Measurements from ENCODE around the gene SUFU. TPM values are rescaled to one million over a fixed set of nuclear protein-coding genes. Genes with fewer than 3 reads are reported as not detected.

Gene SUFU
- total and polyA plus RNA-seq, 2 of the 13 experiments (the other 11 are each of a cell fraction or from before 2014, with no cell fraction given): 2.9 to 5.5 TPM

GRCh38 chr10:102597131-102597991 is 93.6 kb downstream of the SUFU start (continued):
- TF ChIP-seq ZFP82 (CRISPR knock-in tag; IDR thresholded peaks at IDR 0.05; ENCODE audit: borderline replicate concordance): peak; percentile 70; the same call in 1 of the 2 replicates
- no peak for TF ChIP-seq ZSCAN30 (CRISPR knock-in tag; IDR thresholded peaks at IDR 0.05)
- TF ChIP-seq MNT (IDR thresholded peaks at IDR 0.05): no peak
- TF ChIP-seq MTA3 (CRISPR knock-in tag; IDR thresholded peaks at IDR 0.05): no peak
- TF ChIP-seq ZNF414 (CRISPR knock-in tag; IDR thresholded peaks at IDR 0.05): 0 out of 2 replicates have a peak, but pooled peaks have one; percentile 32
- no peak; the same call in 1 of the 2 replicates for TF ChIP-seq ZNF225 (CRISPR knock-in tag; IDR thresholded peaks at IDR 0.05)
- TF ChIP-seq AHR (CRISPR knock-in tag; IDR thresholded peaks at IDR 0.05): no peak
- 0 out of 2 replicates have a peak, but pooled peaks have one; percentile 67 for TF ChIP-seq ETV6 (CRISPR knock-in tag; conservative IDR thresholded peaks at IDR 0.05)
- no peak for TF ChIP-seq GABPA (IDR thresholded peaks at IDR 0.05; ENCODE audit: low read depth, low read length)
- peak; percentile 56; the same call in 1 of the 2 replicates for TF ChIP-seq GABPA (CRISPR knock-in tag; IDR thresholded peaks at IDR 0.05; ENCODE audit: low read depth)
- TF ChIP-seq RBAK (CRISPR knock-in tag; IDR thresholded peaks at IDR 0.05): no peak
- TF ChIP-seq MIER3 (CRISPR knock-in tag; IDR thresholded peaks at IDR 0.05; ENCODE audit: borderline replicate concordance): peak; percentile 91; the same call in 1 of the 2 replicates
- 0 out of 2 replicates have a peak, but pooled peaks have one; percentile 54 for TF ChIP-seq ZFP36L1 (CRISPR knock-in tag; IDR thresholded peaks at IDR 0.05)
- TF ChIP-seq KLF12 (CRISPR knock-in tag; IDR thresholded peaks at IDR 0.05; ENCODE audit: borderline replicate concordance): peak; percentile 80; the same call in 1 of the 2 replicates
- peak; percentile 59; the same call in 1 of the 2 replicates for TF ChIP-seq PITX1 (CRISPR knock-in tag; IDR thresholded peaks at IDR 0.05)
- TF ChIP-seq EED (CRISPR knock-in tag; IDR thresholded peaks at IDR 0.05): no peak
- TF ChIP-seq ZBTB42 (CRISPR knock-in tag; IDR thresholded peaks at IDR 0.05): no peak
- TF ChIP-seq NCOA1 (CRISPR knock-in tag; IDR thresholded peaks at IDR 0.05): 0 out of 2 replicates have a peak, but pooled peaks have one; percentile 55
- no peak for TF ChIP-seq ZNF326 (CRISPR knock-in tag; IDR thresholded peaks at IDR 0.05; ENCODE audit: borderline replicate concordance)
- TF ChIP-seq ZNF207 (IDR thresholded peaks at IDR 0.05; ENCODE audit: borderline replicate concordance): no peak
- TF ChIP-seq MIER2 (CRISPR knock-in tag; IDR thresholded peaks at IDR 0.05): peak; percentile 71; the same call in 1 of the 2 replicates
- TF ChIP-seq MED13 (CRISPR knock-in tag; IDR thresholded peaks at IDR 0.05): no peak
- TF ChIP-seq ZNF121 (CRISPR knock-in tag; IDR thresholded peaks at IDR 0.05): no peak
- TF ChIP-seq ZNF574 (CRISPR knock-in tag; IDR thresholded peaks at IDR 0.05): peak; percentile 80
- peak; percentile 87 for TF ChIP-seq ZNF124 (CRISPR knock-in tag; IDR thresholded peaks at IDR 0.05)
- TF ChIP-seq ZBTB21 (CRISPR knock-in tag; IDR thresholded peaks at IDR 0.05): no peak
- peak; percentile 41; the same call in 1 of the 2 replicates for TF ChIP-seq SMC3 (IDR thresholded peaks at IDR 0.05; ENCODE audit: low read length)
- peak; percentile 92 for TF ChIP-seq ZBTB7B (CRISPR knock-in tag; IDR thresholded peaks at IDR 0.05)

Measured in HepG2 (cell line).